ENCODE data around the gene VWDE. TPM values are rescaled to one million over a fixed set of nuclear protein-coding genes. Genes with fewer than 3 reads are reported as not detected.
A peak's percentile ranks its signal among the peaks of the same experiment; 100 is the strongest.
"Not testable (repeated sequence)": the region's sequence is repeated elsewhere in the genome, so short reads cannot be mapped to it uniquely, and the experiment has no call there.

VWDE gene
- total RNA-seq, 1 donor from 2014 or later: 9.8 TPM

DNA sequence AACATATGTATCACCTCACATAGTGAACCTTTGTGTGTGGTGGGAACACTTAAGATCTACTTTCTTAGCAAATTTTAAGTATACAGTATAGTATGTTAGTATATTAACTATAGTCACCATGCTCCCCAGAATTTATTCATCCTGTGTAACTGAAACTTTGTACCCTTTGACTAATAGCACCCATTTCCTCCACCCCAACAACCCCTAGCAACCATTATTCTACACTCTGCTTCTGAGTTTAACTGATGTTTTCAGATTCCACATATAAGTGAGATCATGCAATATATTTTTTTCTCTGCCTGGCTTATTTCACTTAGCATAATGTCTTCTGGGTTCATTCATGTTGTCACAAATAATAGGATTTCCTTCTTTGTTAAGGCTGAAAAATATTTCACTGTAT is 6.9 kb upstream of the VWDE start:
- Histone ChIP-seq H3K4me2 (no peak overlapping the region), H3K36me3 (peaks cover 3% of the 10 kb centered on the region), H3F3A (ENCODE audit: low read depth) (no peaks in the 10 kb centered on the region), H3K9ac (no peak overlapping the region), H4K20me1 (ENCODE audit: low read depth) (no peaks in the 10 kb centered on the region), H3K27me3 (no peaks in the 10 kb centered on the region), H3K4me1 (no peaks in the 10 kb centered on the region), H2AFZ (replicated peaks) (no peak overlapping the region), H3K9me3 (ENCODE audit: low read depth) (no peaks in the 10 kb centered on the region), H3K27ac (no peak overlapping the region), H3K79me2 (ENCODE audit: low read depth) (no peaks in the 10 kb centered on the region), H3K4me3 (no peak overlapping the region)
- H3K36me3 Mint-ChIP-seq: no peaks in the 10 kb centered on the region
- peaks cover 7% of the 10 kb centered on the region for H3K27me3 Mint-ChIP-seq (ENCODE audit: insufficient read depth, low read depth)
- TF ChIP-seq EZH2 (IDR thresholded peaks at IDR 0.05) (no peak), EZH2phosphoT487 (IDR thresholded peaks at IDR 0.05) (no peak)
- DNase-seq (ENCODE audit: low spot score): no peak
- no peak overlapping the region for H3K27ac Mint-ChIP-seq
- no peak overlapping the region for H3K4me3 Mint-ChIP-seq
- peaks cover 4% of the 10 kb centered on the region for H3K9me3 Mint-ChIP-seq
- H3K4me1 Mint-ChIP-seq: no peaks in the 10 kb centered on the region

- no peaks in the 10 kb centered on the region for H3K36me3 Mint-ChIP-seq
- Histone ChIP-seq H3F3A (ENCODE audit: low read depth) (peaks cover 4% of the 10 kb centered on the region), H3K4me2 (no peak overlapping the region), H3K4me3 (no peak overlapping the region), H3K27me3 (peaks cover 9% of the 10 kb centered on the region), H2AFZ (replicated peaks) (peak overlapping the region; percentile 13), H3K27ac (no peak overlapping the region), H3K9me3 (ENCODE audit: low read depth) (no peaks in the 10 kb centered on the region), H4K20me1 (ENCODE audit: low read depth) (no peaks in the 10 kb centered on the region), H3K79me2 (ENCODE audit: low read depth) (no peaks in the 10 kb centered on the region), H3K4me1 (no peaks in the 10 kb centered on the region), H3K9ac (no peak overlapping the region), H3K36me3 (peaks cover 3% of the 10 kb centered on the region)
- peaks cover 4% of the 10 kb centered on the region for H3K9me3 Mint-ChIP-seq
- H3K27me3 Mint-ChIP-seq (ENCODE audit: insufficient read depth, low read depth): peaks cover 9% of the 10 kb centered on the region
- TF ChIP-seq CTCF (IDR thresholded peaks at IDR 0.05): no peak
- no peak for TF ChIP-seq EZH2 (IDR thresholded peaks at IDR 0.05)
- TF ChIP-seq EZH2phosphoT487 (IDR thresholded peaks at IDR 0.05): no peak
- no peak overlapping the region for H3K4me3 Mint-ChIP-seq
- H3K4me1 Mint-ChIP-seq: no peaks in the 10 kb centered on the region
- H3K27ac Mint-ChIP-seq: no peak overlapping the region
- no peak for DNase-seq (ENCODE audit: low spot score)
Observed at GRCh38 chr7:12409097-12409711, 5.5 kb upstream of the VWDE start.

DNA sequence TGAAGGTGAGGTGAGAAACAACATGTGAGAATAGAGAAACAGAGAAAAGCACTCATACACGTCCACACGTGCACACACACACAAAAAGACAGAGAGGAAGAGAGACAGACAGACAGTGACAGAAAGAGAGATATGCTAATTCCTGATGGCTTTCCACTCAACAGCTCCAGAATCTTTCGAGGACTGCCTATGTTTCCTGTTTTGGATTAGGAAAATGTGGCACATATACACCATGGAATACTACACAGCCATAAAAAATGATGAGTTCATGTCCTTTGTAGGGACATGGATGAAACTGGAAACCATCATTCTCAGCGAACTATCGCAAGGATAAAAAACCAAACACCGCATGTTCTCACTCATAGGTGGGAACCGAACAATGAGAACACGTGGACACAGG is 4.0 kb upstream of the VWDE start:
- not testable (repeated sequence) for H3K4me3 Mint-ChIP-seq; H3K9me3 ChIP-seq (ENCODE audit: low read depth); H3K4me1 Mint-ChIP-seq; H3K27ac Mint-ChIP-seq; H2AFZ ChIP-seq (replicated peaks); H3K79me2 ChIP-seq (ENCODE audit: low read depth); H3K36me3 ChIP-seq; H3K36me3 Mint-ChIP-seq; H4K20me1 ChIP-seq (ENCODE audit: low read depth); H3K4me2 ChIP-seq; H3K4me3 ChIP-seq; H3K27ac ChIP-seq; H3K9ac ChIP-seq; H3K9me3 Mint-ChIP-seq; DNase-seq (ENCODE audit: low spot score); H3K4me1 ChIP-seq
- peaks cover 18% of the 10 kb centered on the region for H3K27me3 Mint-ChIP-seq (ENCODE audit: insufficient read depth, low read depth)
- Histone ChIP-seq H3K27me3 (peaks cover 20% of the 10 kb centered on the region), H3F3A (ENCODE audit: low read depth) (peaks cover 11% of the 10 kb centered on the region)

- DNase-seq (ENCODE audit: low spot score): no peak
- Histone ChIP-seq H3K9ac (no peak overlapping the region), H3F3A (ENCODE audit: low read depth) (peaks cover 11% of the 10 kb centered on the region), H4K20me1 (ENCODE audit: low read depth) (no peaks in the 10 kb centered on the region), H3K36me3 (no peaks in the 10 kb centered on the region), H3K4me2 (peak overlapping the region; percentile 92), H2AFZ (replicated peaks) (no peak overlapping the region), H3K27me3 (peaks cover 23% of the 10 kb centered on the region), H3K79me2 (ENCODE audit: low read depth) (peaks cover 31% of the 10 kb centered on the region), H3K4me1 (peaks cover 4% of the 10 kb centered on the region), H3K4me3 (peak overlapping the region; percentile 78), H3K9me3 (ENCODE audit: low read depth) (no peaks in the 10 kb centered on the region), H3K27ac (no peak overlapping the region)
- TF ChIP-seq EZH2phosphoT487 (IDR thresholded peaks at IDR 0.05) (no peak), CTCF (IDR thresholded peaks at IDR 0.05) (no peak), EZH2 (IDR thresholded peaks at IDR 0.05) (no peak)
- Mint-ChIP-seq H3K4me3 (no peak overlapping the region), H3K27ac (no peak overlapping the region), H3K27me3 (ENCODE audit: insufficient read depth, low read depth) (peaks cover 10% of the 10 kb centered on the region), H3K36me3 (no peaks in the 10 kb centered on the region), H3K4me1 (peaks cover 6% of the 10 kb centered on the region), H3K9me3 (no peaks in the 10 kb centered on the region)
Observed at GRCh38 chr7:12402365-12402725, 1.3 kb downstream of the VWDE start.

Data from neural progenitor cell (in vitro differentiated cells).